GM19397 (cell line): ENCODE results near the gene DNAJB12.
"Not testable (repeated sequence)": the region's sequence is repeated elsewhere in the genome, so short reads cannot be mapped to it uniquely, and the experiment has no call there.

Experiments
- ATAC-seq: cut with Tn5 transposase; IDR thresholded peaks from one replicate; pipeline ENCODE4 v1.9.1; 2021; ENCODE audit warnings: mild to moderate bottlenecking, moderate library complexity; ENCODE audit not compliant: unreplicated experiment

DNAJB12 gene

GRCh38 chr10:72316748-72317435 lies 37.8 kb downstream of the DNAJB12 start:
- no peak for ATAC-seq

DNA sequence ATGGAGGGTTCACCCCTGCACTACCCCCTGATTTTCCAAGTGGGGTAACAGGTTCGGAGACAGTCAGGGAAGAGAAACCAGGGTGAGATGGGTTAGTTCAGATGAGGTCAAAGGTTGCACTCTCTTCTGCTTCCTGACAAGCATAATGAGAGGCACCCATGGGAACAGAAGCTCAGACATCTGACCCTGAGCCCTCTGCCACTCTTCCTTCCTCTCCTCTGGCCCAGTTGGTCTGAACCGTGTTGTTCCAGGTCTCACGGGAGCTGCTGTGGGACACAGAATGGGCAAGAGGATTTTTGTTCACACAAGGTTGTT lies 38.4 kb downstream of the DNAJB12 start:
- no peak for ATAC-seq

DNA sequence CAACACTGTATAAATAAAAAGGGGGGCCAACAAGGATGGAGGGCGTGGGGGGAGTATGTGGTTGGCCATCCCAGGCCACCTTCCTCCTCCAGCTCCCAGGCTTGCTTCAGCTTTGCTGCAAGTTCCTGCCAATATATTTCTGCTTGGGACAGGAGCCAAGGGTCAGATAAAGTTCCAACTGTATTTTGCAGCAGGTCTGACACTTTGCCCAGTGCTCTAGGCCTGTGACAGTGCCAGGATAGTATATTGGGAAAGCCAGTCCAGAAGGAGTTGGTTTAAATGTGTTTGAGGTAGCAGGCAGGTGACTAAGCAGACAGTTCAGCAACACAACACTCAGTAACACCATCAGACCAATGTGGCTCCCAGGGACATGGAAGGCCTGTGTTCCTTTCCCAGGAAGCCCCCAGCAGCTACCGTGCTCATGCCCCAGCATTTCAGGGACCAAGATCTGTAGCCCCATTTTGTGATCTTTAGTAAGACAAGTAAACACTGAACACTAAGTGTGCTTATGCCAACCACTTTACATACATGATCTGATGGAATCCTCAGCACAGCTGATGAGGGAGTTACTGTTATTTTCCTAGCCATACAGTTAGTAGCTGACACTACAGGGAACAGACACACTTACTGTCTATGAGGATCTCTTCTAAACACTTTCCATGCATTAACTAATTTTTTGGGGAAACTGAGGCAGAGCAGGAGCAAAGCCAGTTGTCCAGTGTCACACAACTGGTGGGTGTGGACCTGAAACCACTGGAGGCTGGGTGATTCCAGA lies 38.9 kb downstream of the DNAJB12 start:
- no peak for ATAC-seq

- no peak for ATAC-seq
Measured at GRCh38 chr10:72315054-72315453, 39.7 kb downstream of the DNAJB12 start.

- no peak for ATAC-seq
Measured at GRCh38 chr10:72314263-72314662, 40.5 kb downstream of the DNAJB12 start.

GRCh38 chr10:72312865-72313391 lies 41.8 kb downstream of the DNAJB12 start:
- ATAC-seq = no peak

DNA sequence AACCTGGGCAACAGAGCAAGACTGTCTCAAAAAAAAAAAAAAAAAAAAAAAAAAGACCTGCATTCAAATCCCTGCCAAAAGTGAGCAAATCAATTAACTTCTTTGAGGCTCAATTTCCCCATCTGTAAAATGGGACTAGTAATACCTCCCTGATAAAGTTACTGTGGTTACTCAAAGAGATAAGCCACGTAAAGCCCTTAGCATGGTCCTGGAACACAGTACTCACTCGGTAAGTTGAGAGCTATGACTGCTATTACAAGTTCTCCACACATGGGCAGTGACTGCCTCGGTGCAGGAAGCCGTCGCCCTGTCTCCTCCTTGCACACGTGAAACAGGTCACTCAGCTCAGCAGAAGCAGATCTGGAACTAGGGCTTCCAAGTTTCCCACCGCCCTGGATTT lies 43.1 kb downstream of the DNAJB12 start:
- no peak for ATAC-seq

- ATAC-seq = no peak
Measured at GRCh38 chr10:72310636-72311035, 44.1 kb downstream of the DNAJB12 start.

GRCh38 chr10:72310241-72310633 lies 44.5 kb downstream of the DNAJB12 start:
- ATAC-seq = no peak

DNA sequence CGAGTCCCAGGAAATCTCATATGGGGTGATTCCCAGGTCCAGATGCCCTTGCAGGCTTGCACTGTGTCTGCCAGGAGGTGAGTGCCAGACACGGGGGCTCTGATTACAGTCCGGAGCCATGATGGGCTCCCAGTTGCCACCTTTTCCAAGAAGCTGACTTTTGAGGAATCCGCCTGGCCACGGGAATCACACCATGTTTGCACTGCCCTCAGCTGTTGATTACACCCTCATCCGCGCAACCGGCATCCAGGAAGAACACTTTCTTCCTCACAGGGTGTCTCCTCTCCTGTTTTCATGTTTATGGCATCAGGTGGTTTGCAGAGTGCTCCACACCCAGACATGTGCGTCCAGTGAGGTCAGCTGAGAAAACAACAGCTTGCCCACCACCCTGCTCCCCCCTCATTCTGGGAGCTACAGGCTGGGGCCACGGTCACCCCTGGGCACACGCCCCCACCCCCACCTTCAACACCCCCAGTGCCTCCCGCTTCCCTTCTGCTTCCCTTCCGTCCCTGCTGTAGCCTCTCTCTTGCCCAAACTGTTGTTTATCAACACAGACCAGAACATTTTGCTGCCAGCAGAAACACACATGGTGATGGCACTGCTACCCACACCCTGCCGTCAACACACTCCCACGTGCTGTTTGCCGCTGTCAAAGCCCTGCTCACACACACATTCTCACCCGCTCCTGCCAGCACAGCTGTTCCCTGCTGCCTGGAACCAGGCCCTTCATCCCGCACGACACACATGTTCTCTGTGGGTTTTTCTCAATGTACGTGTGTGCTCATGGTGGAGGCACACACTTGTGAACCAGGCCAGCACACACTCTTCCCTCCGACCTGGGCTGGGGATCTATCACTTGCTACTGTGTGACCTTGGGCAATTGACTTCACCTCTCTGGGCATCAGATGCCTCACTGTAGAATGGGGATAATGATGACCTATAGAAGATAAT lies 45.2 kb downstream of the DNAJB12 start:
- ATAC-seq = no peak

GRCh38 chr10:72308320-72308987 lies 46.3 kb downstream of the DNAJB12 start:
- no peak for ATAC-seq

GRCh38 chr10:72307711-72308110 lies 47.0 kb downstream of the DNAJB12 start:
- not testable (repeated sequence) for ATAC-seq

DNA sequence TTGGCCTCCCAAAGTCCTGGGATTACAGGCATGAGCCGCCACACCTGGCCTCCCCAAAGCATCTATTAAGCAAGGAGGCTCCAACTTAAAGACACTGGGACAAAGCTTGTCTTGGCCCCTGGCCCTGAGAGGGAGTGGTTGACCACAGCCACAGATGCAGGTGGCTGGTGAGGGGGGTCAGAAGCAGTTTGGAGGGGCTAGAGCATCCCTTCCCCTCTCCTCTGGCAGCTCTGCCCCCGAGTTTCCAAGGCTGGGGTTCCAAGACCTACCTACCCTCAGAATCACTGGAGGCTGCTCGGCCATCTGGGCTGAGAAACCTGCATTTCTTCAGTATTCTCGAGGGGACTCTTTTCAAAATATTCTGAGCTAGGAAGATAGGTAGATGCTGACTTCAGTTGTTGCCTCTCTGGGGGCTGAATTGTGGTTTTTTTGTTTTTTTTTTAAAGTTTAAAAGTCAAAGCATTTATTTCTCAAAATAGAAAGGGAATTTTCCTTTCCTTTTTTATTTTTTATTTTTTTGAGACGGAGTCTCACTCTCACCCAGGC lies 48.4 kb downstream of the DNAJB12 start:
- ATAC-seq = no peak

GRCh38 chr10:72303424-72304128 lies 51.1 kb downstream of the DNAJB12 start:
- ATAC-seq = no peak

DNA sequence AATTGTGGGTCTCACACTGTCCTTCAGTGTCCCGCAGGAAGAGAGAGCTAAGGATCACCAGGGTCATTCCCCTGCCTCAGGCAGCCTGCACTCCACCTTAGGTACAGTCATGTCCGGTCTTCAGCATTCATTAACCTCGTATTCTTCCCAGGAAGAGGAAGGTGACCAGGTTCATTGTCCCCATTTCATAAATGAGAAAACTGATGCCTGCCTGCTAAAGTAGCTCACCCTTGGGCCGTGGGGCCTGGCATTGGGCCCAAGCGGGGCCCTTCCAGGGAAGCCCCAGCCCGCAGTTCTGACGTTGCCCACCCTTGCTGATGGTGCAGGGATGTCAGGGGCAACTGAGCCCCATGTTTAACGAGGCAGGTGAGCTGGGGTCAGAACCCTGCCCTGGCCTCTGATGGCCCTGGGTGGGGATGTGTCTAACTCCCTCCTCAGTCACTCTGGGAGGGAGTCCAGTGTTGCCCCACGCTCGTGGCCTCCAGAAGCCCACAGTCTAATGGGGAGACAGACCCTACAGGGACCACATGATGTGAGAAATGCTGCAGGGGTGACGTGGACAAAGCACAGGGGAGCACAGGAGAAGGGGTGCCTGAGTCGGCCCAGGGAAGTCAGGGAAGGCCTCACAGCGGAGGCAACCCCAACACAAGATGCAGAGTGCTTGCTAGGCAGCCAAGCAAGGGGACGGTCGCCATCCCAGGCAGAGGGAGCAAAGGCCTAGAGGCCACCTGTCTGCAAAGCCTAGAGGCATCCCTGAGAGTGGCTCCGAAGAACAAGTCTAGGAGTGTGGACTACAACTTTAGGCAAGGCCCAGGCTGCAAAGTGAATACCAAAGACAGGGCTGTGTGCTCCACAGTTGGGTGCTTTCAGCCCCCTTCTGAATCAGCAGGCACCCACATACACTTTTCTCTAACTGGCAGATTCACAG lies 55.9 kb downstream of the DNAJB12 start:
- ATAC-seq = no peak

- peak; percentile 83 for ATAC-seq
Measured at GRCh38 chr10:72297805-72298591, 56.7 kb downstream of the DNAJB12 start.

GRCh38 chr10:72297281-72297804 lies 57.4 kb downstream of the DNAJB12 start:
- peak; percentile 53 for ATAC-seq

GRCh38 chr10:72296829-72297280 lies 57.9 kb downstream of the DNAJB12 start:
- ATAC-seq = not testable (repeated sequence)
